ENCODE results near the gene ATP6V1C2.

Gene ATP6V1C2

DNA sequence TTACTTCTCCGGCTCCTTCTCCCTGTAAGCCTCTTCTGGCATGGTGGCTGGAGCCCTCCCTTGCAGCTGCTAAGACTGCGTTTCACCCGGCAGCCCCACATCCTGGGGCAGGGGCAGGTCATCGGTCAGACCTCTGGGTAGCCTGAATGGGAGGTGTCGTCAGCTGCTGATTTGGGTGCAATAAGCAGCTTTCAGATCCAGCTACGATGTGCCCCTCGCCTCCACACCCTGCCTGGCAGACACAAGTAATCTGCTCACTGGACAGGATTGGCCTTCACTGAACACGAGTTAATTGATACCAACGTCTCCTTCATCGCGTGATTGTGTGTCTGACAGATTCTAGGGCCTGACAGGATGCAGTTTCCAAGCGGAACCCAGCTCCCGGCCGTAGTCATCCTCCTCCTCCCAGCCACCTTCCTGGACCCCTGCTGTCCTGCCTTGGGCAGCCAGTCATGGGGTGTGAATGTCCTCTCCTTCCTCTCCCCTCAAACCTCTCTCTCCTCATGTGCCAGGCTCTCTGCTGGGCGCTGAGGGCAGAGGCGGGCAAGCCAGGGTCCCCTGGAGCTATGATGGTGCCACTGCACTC lies 110.1 kb downstream of the ATP6V1C2 start:
- CTCF ChIA-PET: interaction anchor here (0.6 to 1.8 kb wide), 11 partner anchors 11 to 752 kb away, joined by 3 to 27 read pairs (median 6); a partner anchor contains a TSS
- TF ChIP-seq ARNT (IDR thresholded peaks at IDR 0.05) (no peak), FOXK2 (IDR thresholded peaks at IDR 0.05) (no peak), SP1 (IDR thresholded peaks at IDR 0.05) (no peak), CTBP1 (IDR thresholded peaks at IDR 0.05; ENCODE audit: borderline replicate concordance) (no peak), BHLHE40 (IDR thresholded peaks at IDR 0.05; ENCODE audit: borderline replicate concordance) (no peak), ELF4 (IDR thresholded peaks at IDR 0.05) (no peak), LEF1 (IDR thresholded peaks at IDR 0.05; ENCODE audit: borderline replicate concordance) (no peak), FOXM1 (IDR thresholded peaks at IDR 0.05; ENCODE audit: borderline replicate concordance) (no peak), TARDBP (IDR thresholded peaks at IDR 0.05) (no peak), ZNF384 (IDR thresholded peaks at IDR 0.05) (no peak), SUZ12 (IDR thresholded peaks at IDR 0.05) (no peak), NFRKB (IDR thresholded peaks at IDR 0.05) (no peak), L3MBTL2 (conservative IDR thresholded peaks at IDR 0.05) (no peak), HDGF (IDR thresholded peaks at IDR 0.05; ENCODE audit: borderline replicate concordance) (no peak)
- TF ChIP-seq, protein P1, sequence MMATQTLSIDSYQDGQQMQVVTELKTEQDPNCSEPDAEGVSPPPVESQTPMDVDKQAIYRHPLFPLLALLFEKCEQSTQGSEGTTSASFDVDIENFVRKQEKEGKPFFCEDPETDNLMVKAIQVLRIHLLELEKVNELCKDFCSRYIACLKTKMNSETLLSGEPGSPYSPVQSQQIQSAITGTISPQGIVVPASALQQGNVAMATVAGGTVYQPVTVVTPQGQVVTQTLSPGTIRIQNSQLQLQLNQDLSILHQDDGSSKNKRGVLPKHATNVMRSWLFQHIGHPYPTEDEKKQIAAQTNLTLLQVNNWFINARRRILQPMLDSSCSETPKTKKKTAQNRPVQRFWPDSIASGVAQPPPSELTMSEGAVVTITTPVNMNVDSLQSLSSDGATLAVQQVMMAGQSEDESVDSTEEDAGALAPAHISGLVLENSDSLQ (IDR thresholded peaks at IDR 0.05): no peak
- POLR2A ChIA-PET: interaction anchor here (1.2 to 1.8 kb wide), 2 partner anchors 14 to 19 kb away, joined by 3 to 7 read pairs; partner anchors contain the start of gene PDIA6
- DNase-seq (ENCODE audit: extremely low spot score): no peak

DNA sequence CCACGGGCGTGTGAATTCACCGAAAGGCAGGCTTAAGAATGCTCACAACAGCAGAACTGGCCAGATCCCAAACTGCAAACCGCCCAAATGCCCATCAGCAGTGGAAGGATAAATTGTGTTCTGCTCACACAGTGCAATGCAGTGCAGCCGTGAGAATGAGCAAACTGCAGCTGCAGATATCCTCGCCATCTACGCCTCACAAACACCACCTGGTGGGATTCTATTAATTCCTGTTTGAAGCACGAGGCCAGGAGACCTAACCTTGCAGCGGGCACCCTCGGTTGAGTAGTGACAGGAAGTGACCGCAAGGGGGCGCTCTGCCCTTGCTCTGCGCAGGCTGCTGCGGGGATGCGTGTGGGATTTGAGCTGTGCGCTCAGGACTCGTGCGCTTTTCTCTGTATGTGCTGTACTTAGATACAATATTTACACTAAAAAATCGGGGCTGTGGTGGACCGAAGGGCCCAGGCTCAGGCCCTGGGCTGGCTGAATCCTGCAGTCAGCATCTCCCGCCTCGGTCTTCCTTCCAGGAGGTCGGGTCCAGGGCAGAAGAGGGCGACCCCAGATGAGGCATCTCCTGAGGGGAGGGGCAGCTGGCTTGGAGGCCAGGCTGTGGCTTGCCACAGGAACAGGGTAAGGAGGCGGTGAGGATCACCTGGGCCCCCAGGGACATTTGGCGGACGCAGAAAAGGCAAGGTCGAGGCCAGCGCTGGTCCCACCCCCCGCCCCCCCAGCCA lies 110.9 kb downstream of the ATP6V1C2 start:
- DNase-seq (ENCODE audit: extremely low spot score): peak; percentile 89
- ChIA-PET CTCF (interaction anchor here (0.5 to 1.9 kb wide), 28 partner anchors 8 to 1253 kb away, joined by 3 to 27 read pairs (median 4); partner anchors contain the start of genes KCNF1 and PDIA6), POLR2A (interaction anchor here (0.8 to 1.8 kb wide), 3 partner anchors 15 to 297 kb away, joined by 3 to 7 read pairs (median 3); partner anchors contain the start of gene PDIA6)
- TF ChIP-seq L3MBTL2 (conservative IDR thresholded peaks at IDR 0.05) (no peak; the same call in 1 of the 2 replicates), TARDBP (IDR thresholded peaks at IDR 0.05) (no peak), SP1 (IDR thresholded peaks at IDR 0.05) (no peak), LEF1 (IDR thresholded peaks at IDR 0.05; ENCODE audit: borderline replicate concordance) (no peak), BHLHE40 (IDR thresholded peaks at IDR 0.05; ENCODE audit: borderline replicate concordance) (no peak), FOXA1 (IDR thresholded peaks at IDR 0.05) (no peak), NFRKB (IDR thresholded peaks at IDR 0.05) (no peak), CTBP1 (IDR thresholded peaks at IDR 0.05; ENCODE audit: borderline replicate concordance) (no peak), FOXK2 (IDR thresholded peaks at IDR 0.05) (no peak), ZNF384 (IDR thresholded peaks at IDR 0.05) (no peak), ARNT (IDR thresholded peaks at IDR 0.05) (no peak)
- TF ChIP-seq, protein P1 (IDR thresholded peaks at IDR 0.05): no peak

DNA sequence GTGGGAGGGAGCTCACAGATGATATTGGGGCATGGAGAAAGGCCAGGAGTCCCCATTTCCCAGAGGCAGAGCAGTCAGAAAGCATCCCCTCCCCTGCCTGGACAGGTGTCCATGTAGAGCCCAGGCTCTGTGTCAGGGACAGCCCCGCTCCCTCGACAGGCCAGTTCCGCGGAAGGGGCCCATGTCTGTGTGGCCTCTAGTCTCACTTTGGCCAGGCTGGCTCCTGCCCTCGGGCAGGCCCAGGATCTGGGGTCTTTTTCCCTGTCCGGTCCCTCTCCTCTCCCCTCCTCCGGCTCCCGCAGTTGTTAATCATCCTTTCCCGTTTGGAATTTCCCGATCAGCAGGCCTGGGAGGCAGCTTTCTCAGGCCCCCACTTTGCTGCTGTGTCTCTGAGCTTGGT lies 111.6 kb downstream of the ATP6V1C2 start:
- DNase-seq (ENCODE audit: extremely low spot score): no peak
- CTCF ChIA-PET: interaction anchor here (0.5 to 3.0 kb wide), 29 partner anchors 9 to 1253 kb away, joined by 3 to 27 read pairs (median 4); partner anchors contain the start of genes KCNF1 and PDIA6
- POLR2A ChIA-PET: interaction anchor here (0.8 to 1.8 kb wide), 2 partner anchors 21 to 297 kb away, joined by 3 to 7 read pairs; partner anchors contain the start of gene PDIA6
- TF ChIP-seq FOXM1 (IDR thresholded peaks at IDR 0.05; ENCODE audit: borderline replicate concordance) (no peak), NFRKB (IDR thresholded peaks at IDR 0.05) (no peak)

DNA sequence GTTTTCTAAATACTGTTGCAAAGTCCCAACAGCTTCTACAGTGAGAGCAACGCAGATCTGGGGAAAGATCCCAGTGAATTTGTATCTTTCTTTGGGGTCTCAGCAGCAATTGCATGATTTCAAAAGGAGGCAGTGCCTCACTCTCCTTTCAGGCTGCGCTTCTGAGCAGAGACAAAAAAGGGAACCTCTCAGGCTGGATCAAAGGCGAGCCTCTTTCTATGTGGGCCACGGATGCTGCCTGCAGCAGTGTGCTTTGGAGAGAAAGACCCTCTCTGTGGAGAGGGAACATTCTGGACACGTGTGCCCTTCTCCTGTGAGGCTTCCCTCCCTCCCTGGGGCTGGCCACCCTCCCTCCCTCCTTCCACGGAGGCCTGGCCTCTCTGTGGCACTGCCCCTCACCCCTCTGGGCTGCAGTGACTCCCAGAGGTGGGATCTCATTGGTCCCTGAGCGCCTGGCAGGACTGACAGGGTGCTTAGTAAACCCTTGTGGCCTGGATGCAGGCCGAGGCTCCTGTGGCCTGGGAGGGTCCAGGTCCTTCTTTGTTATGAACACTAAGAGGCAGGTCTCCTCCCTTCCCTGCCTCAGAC lies 112.7 kb downstream of the ATP6V1C2 start:
- TF ChIP-seq ZNF384 (IDR thresholded peaks at IDR 0.05): no peak
- TF ChIP-seq HDGF (IDR thresholded peaks at IDR 0.05; ENCODE audit: borderline replicate concordance): no peak
- no peak for TF ChIP-seq TARDBP (IDR thresholded peaks at IDR 0.05)
- no peak for TF ChIP-seq ELF4 (IDR thresholded peaks at IDR 0.05)
- no peak for TF ChIP-seq SP1 (IDR thresholded peaks at IDR 0.05)
- TF ChIP-seq SUZ12 (IDR thresholded peaks at IDR 0.05): no peak
- no peak for TF ChIP-seq BHLHE40 (IDR thresholded peaks at IDR 0.05; ENCODE audit: borderline replicate concordance)
- TF ChIP-seq ARNT (IDR thresholded peaks at IDR 0.05): no peak
- TF ChIP-seq L3MBTL2 (conservative IDR thresholded peaks at IDR 0.05): no peak
- TF ChIP-seq LEF1 (IDR thresholded peaks at IDR 0.05; ENCODE audit: borderline replicate concordance): no peak
- TF ChIP-seq CTBP1 (IDR thresholded peaks at IDR 0.05; ENCODE audit: borderline replicate concordance): no peak
- TF ChIP-seq, protein P1 (IDR thresholded peaks at IDR 0.05): no peak
- no peak for TF ChIP-seq FOXM1 (IDR thresholded peaks at IDR 0.05; ENCODE audit: borderline replicate concordance)
- TF ChIP-seq FOXK2 (IDR thresholded peaks at IDR 0.05): no peak
- POLR2A ChIA-PET: no interaction called here
- DNase-seq (ENCODE audit: extremely low spot score): no peak
- CTCF ChIA-PET: interaction anchor here (1.8 to 3.8 kb wide), 4 partner anchors 286 to 298 kb away, joined by 7 to 27 read pairs (median 15); a partner anchor contains a TSS
